Mammary epithelial cell (primary cell): ENCODE measurements around the gene SEPTIN3.

Experiments
- EZH2 ChIP-seq: IDR thresholded peaks from 2 replicates; pipeline ENCODE4 v1.6.1; 2012; ENCODE audit warnings: low read length, inconsistent platforms, borderline replicate concordance
- TF ChIP-seq, protein P1 (sequence below), 2 donors: IDR thresholded peaks in 1 of 2; conservative IDR thresholded peaks in 1 of 2; 2 replicates each; pipeline ENCODE4 v1.5.1; 2011 to 2012; ENCODE audit warnings: inconsistent platforms in 2 of 2, low read length in 2 of 2, mild to moderate bottlenecking in 2 of 2, control low read depth in 1 of 2, low read depth in 1 of 2; ENCODE audit not compliant: insufficient read depth in 1 of 2; ENCODE audit errors: extremely low read depth in 1 of 2

DNA sequence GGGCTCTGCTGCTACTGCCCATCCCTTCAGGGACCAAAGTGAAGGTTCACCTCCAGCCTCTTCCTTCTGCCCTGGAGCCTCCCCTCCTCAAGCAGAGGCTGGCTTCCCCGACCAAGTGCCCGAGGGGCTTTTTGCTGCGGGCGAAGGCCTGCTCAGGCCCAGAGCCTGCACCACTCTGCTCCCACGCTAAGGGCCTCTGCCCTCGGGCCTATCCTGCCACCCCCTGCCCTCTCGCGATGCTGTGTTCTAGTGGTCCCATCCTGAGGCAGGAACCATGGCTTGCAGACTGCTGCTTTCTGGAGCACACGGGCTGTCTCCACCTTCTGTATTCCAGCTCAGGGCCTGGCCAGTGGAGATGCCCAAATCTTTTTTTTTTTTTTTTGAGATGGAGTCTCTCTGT, 33.7 kb upstream of the SEPTIN3 start:
- TF ChIP-seq, protein P1, sequence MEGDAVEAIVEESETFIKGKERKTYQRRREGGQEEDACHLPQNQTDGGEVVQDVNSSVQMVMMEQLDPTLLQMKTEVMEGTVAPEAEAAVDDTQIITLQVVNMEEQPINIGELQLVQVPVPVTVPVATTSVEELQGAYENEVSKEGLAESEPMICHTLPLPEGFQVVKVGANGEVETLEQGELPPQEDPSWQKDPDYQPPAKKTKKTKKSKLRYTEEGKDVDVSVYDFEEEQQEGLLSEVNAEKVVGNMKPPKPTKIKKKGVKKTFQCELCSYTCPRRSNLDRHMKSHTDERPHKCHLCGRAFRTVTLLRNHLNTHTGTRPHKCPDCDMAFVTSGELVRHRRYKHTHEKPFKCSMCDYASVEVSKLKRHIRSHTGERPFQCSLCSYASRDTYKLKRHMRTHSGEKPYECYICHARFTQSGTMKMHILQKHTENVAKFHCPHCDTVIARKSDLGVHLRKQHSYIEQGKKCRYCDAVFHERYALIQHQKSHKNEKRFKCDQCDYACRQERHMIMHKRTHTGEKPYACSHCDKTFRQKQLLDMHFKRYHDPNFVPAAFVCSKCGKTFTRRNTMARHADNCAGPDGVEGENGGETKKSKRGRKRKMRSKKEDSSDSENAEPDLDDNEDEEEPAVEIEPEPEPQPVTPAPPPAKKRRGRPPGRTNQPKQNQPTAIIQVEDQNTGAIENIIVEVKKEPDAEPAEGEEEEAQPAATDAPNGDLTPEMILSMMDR (conservative IDR thresholded peaks at IDR 0.05 in 1 of 2, IDR thresholded peaks at IDR 0.05 in 1 of 2; ENCODE audit: extremely low read depth in 1 of 2, insufficient read depth in 1 of 2, low read depth in 1 of 2, low read length in 2 of 2) = no peak
- TF ChIP-seq EZH2 = no peak
